ENCODE measurements around the gene PDCD10.

DNA sequence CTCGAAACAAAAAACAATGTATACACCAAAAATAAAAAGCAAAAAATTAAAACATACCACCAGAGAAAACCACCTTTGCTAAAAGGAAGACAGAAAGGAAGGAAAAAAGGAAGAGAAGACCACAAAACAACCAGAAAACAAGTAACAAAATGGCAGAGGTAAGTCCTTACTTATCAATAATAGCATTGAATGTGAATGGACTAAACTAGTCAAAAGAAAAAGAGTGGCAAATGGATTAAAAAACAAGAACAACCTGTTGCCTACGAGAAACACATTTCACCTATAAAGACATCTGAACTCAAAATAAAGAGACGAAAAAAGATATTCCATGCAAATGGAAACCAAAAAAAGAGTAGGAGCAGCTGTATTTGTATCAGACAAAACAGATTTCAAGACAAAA, 22.2 kb downstream of the PDCD10 start:
- TF ChIP-seq EZH2phosphoT487 (IDR thresholded peaks at IDR 0.05; ENCODE audit: borderline replicate concordance, low read depth): no peak
- no peak for TF ChIP-seq RAD21 (IDR thresholded peaks at IDR 0.05; ENCODE audit: low read length)
- no peak for TF ChIP-seq REST (IDR thresholded peaks at IDR 0.05; ENCODE audit: low read depth, low read length)
- TF ChIP-seq TAF1 (IDR thresholded peaks at IDR 0.05; ENCODE audit: borderline replicate concordance, low read depth, low read length): no peak
- no peak for TF ChIP-seq CTCF (IDR thresholded peaks at IDR 0.05)
- TF ChIP-seq POLR2AphosphoS5 (IDR thresholded peaks at IDR 0.05; ENCODE audit: low read depth, low read length): no peak
- no peak for TF ChIP-seq EP300 (IDR thresholded peaks at IDR 0.05; ENCODE audit: borderline replicate concordance in 1 of 2, low read depth in 1 of 2, low read length in 1 of 2)
- TF ChIP-seq CHD2 (IDR thresholded peaks at IDR 0.05; ENCODE audit: low read length, partially characterized antibody): no peak
